HUDEP-2 (cell line): ENCODE data around the gene RNPEPL1.
"Not testable (repeated sequence)": the region's sequence is repeated elsewhere in the genome, so short reads cannot be mapped to it uniquely, and the experiment has no call there.

Source experiments
- DNase-seq, 76 experiments: peaks; one replicate each; lab custom pipeline; 2025; ENCODE audit not compliant: unreplicated experiment in 76 of 76; lab: John Stamatoyannopoulos, UW

The RNPEPL1 gene

GRCh38 chr2:240602266-240603050, 34.2 kb downstream of the RNPEPL1 start:
- DNase-seq = no peak

- no peak for DNase-seq
These were observed 35.0 kb downstream of the RNPEPL1 start for GRCh38 chr2:240603081-240603835.

- no peak for DNase-seq
These were observed 35.6 kb downstream of the RNPEPL1 start for GRCh38 chr2:240603846-240604245.

GRCh38 chr2:240604291-240604938, 36.1 kb downstream of the RNPEPL1 start:
- peak in 12 of 76 experiments; percentile 2 to 46 (median 19) for DNase-seq

- no peak for DNase-seq
These were observed 36.8 kb downstream of the RNPEPL1 start for GRCh38 chr2:240604939-240605716.

- no peak for DNase-seq
These were observed 37.8 kb downstream of the RNPEPL1 start for GRCh38 chr2:240605867-240606743.

GRCh38 chr2:240611601-240612210, 43.4 kb downstream of the RNPEPL1 start:
- no peak for DNase-seq

- DNase-seq = no peak
These were observed 45.5 kb downstream of the RNPEPL1 start for GRCh38 chr2:240613781-240614180.

- no peak for DNase-seq
These were observed 46.1 kb downstream of the RNPEPL1 start for GRCh38 chr2:240614391-240614790.

GRCh38 chr2:240615396-240615795, 47.1 kb downstream of the RNPEPL1 start:
- peak in 5 of 76 experiments; percentile 5 to 38 (median 10) for DNase-seq

- DNase-seq = peak in 10 of 76 experiments; percentile 4 to 47 (median 12)
These were observed 47.7 kb downstream of the RNPEPL1 start for GRCh38 chr2:240615820-240616547.

- DNase-seq = not testable (repeated sequence)
These were observed 48.8 kb downstream of the RNPEPL1 start for GRCh38 chr2:240616860-240617666.

GRCh38 chr2:240618776-240619175, 50.5 kb downstream of the RNPEPL1 start:
- DNase-seq = no peak

- no peak for DNase-seq
These were observed 51.3 kb downstream of the RNPEPL1 start for GRCh38 chr2:240619506-240620148.

- DNase-seq = no peak
These were observed 52.0 kb downstream of the RNPEPL1 start for GRCh38 chr2:240620149-240620731.

GRCh38 chr2:240620859-240621258, 52.6 kb downstream of the RNPEPL1 start:
- no peak for DNase-seq

GRCh38 chr2:240622060-240622411, 53.8 kb downstream of the RNPEPL1 start:
- no peak for DNase-seq
